HEK293 (cell line): ENCODE data around the gene PCSK6.

Experiments used
- CTCF ChIA-PET: fragments of 350-600 bp; formaldehyde crosslinking; extraction: SDS; loops from one replicate; lab custom pipeline; 2021; ENCODE audit warnings: antibody characterized with exemption; lab: Yijun Ruan, JAX
- POLR2A ChIA-PET: fragments of 300-600 bp; formaldehyde crosslinking; extraction: SDS; loops from one replicate; lab custom pipeline; 2020; ENCODE audit warnings: antibody characterized with exemption, inconsistent platforms; lab: Yijun Ruan, JAX
- H3K27ac ChIP-seq: fragments of 200-500 bp; sonication (Bioruptor generic); 2 replicates; pipeline ENCODE4 v1.5.1; 2014; ENCODE audit warnings: low read depth, low read length, control low read depth, inconsistent platforms; ENCODE audit errors: extremely low read depth
- H3K36me3 ChIP-seq, 2 experiments: fragments of 200-500 bp in 1 of 2; sonication (Bioruptor generic) in 1 of 2; 1 replicate in 1 of 2; 2 replicates in 1 of 2; pipeline ENCODE4 v1.5.1; 2014 to 2017; ENCODE audit warnings: inconsistent platforms in 2 of 2, low read length in 2 of 2; ENCODE audit not compliant: control insufficient read depth in 2 of 2, insufficient read depth in 1 of 2
- H3K4me1 ChIP-seq: fragments of 200-500 bp; sonication (Bioruptor generic); 2 replicates; pipeline ENCODE4 v1.5.1; 2014; ENCODE audit warnings: mild to moderate bottlenecking, low read length, inconsistent platforms; ENCODE audit not compliant: control insufficient read depth, insufficient read depth
- H3K4me3 ChIP-seq: 2 replicates; pipeline ENCODE4 v1.5.1; 2011; ENCODE audit warnings: low read depth, mild to moderate bottlenecking, control low read depth, low read length, moderate library complexity
- H3K9me3 ChIP-seq: fragments of 200-500 bp; sonication (Bioruptor generic); 2 replicates; pipeline ENCODE4 v1.5.1; 2014; ENCODE audit warnings: low read depth, low read length, inconsistent platforms; ENCODE audit not compliant: control insufficient read depth, insufficient read depth
- EGR2 ChIP-seq: fragments of 450-650 bp; formaldehyde crosslinking; IDR thresholded peaks from 2 replicates; pipeline ENCODE4 v1.5.1; 2016; ENCODE audit warnings: low read depth, missing biosample characterization, missing genetic modification characterization
- OVOL3 ChIP-seq: fragments of 450-650 bp; formaldehyde crosslinking; IDR thresholded peaks from 2 replicates; pipeline ENCODE4 v1.5.1; 2016; ENCODE audit warnings: missing biosample characterization, missing genetic modification characterization
- REPIN1 ChIP-seq: fragments of 450-650 bp; formaldehyde crosslinking; IDR thresholded peaks from 2 replicates; pipeline ENCODE4 v1.5.1; 2017; ENCODE audit warnings: missing biosample characterization, missing genetic modification characterization, low read depth
- ZBTB20 ChIP-seq: fragments of 450-650 bp; formaldehyde crosslinking; IDR thresholded peaks from 2 replicates; pipeline ENCODE4 v1.5.1; 2016; ENCODE audit warnings: missing biosample characterization, missing genetic modification characterization
- ZFHX2 ChIP-seq: fragments of 450-650 bp; formaldehyde crosslinking; conservative IDR thresholded peaks from 2 replicates; pipeline ENCODE4 v1.5.1; 2016; ENCODE audit warnings: missing biosample characterization, missing genetic modification characterization
- ZNF114 ChIP-seq: fragments of 450-650 bp; formaldehyde crosslinking; IDR thresholded peaks from 2 replicates; pipeline ENCODE4 v1.5.0; 2017; ENCODE audit warnings: missing biosample characterization, missing genetic modification characterization
- ZNF121 ChIP-seq: fragments of 450-650 bp; formaldehyde crosslinking; IDR thresholded peaks from 2 replicates; pipeline ENCODE4 v1.5.1; 2016; ENCODE audit warnings: missing biosample characterization, missing genetic modification characterization
- ZNF140 ChIP-seq: fragments of 450-650 bp; formaldehyde crosslinking; IDR thresholded peaks from 2 replicates; pipeline ENCODE4 v1.5.1; 2016; ENCODE audit warnings: missing biosample characterization, missing genetic modification characterization
- TF ChIP-seq, protein P1 (sequence below): fragments of 450-650 bp; formaldehyde crosslinking; IDR thresholded peaks from 2 replicates; pipeline ENCODE4 v1.5.1; 2016; ENCODE audit warnings: missing biosample characterization, missing genetic modification characterization
- TF ChIP-seq, protein P2 (sequence below): fragments of 450-650 bp; formaldehyde crosslinking; IDR thresholded peaks from 2 replicates; pipeline ENCODE4 v1.5.1; 2016; ENCODE audit warnings: missing biosample characterization, missing genetic modification characterization
- TF ChIP-seq, protein P3 (sequence below): fragments of 450-650 bp; formaldehyde crosslinking; IDR thresholded peaks from 2 replicates; pipeline ENCODE4 v1.5.1; 2016; ENCODE audit warnings: missing biosample characterization, missing genetic modification characterization

Gene PCSK6

DNA sequence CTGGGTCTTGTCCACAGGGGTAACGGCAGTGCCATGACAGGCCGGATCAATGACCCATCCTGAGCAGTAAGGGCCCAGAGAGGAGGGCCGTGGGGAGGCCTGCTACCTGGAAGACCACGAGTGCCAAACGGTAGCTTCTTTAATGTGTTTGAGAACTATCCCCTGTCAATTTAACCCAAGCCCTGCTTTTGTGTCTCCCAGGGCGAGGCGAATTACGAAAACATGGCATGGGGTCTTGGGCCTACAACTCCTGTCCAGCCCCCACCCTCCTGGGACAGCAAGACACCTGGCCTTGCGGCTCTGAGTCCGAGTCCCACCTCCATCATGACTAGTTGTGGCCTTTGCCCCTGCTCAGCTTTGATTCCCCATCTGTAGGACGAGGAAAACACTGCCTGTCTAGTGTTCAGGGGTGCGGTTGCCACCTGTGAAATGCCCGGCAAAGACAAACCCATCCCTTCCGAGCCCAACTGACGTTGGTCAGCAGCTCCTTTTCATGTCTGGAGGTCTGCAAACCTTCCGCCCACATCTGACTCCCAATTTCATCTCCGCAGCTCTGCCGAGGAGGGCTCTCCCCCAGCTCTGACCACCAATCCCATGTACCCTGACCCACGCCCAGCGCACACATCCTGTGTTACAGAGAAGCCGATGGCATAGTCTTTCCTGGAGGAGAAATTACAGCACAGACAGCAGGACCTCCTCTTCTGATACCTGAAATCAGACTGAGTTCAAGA, 165.5 kb downstream of the PCSK6 start (continued):
- TF ChIP-seq, protein P1, sequence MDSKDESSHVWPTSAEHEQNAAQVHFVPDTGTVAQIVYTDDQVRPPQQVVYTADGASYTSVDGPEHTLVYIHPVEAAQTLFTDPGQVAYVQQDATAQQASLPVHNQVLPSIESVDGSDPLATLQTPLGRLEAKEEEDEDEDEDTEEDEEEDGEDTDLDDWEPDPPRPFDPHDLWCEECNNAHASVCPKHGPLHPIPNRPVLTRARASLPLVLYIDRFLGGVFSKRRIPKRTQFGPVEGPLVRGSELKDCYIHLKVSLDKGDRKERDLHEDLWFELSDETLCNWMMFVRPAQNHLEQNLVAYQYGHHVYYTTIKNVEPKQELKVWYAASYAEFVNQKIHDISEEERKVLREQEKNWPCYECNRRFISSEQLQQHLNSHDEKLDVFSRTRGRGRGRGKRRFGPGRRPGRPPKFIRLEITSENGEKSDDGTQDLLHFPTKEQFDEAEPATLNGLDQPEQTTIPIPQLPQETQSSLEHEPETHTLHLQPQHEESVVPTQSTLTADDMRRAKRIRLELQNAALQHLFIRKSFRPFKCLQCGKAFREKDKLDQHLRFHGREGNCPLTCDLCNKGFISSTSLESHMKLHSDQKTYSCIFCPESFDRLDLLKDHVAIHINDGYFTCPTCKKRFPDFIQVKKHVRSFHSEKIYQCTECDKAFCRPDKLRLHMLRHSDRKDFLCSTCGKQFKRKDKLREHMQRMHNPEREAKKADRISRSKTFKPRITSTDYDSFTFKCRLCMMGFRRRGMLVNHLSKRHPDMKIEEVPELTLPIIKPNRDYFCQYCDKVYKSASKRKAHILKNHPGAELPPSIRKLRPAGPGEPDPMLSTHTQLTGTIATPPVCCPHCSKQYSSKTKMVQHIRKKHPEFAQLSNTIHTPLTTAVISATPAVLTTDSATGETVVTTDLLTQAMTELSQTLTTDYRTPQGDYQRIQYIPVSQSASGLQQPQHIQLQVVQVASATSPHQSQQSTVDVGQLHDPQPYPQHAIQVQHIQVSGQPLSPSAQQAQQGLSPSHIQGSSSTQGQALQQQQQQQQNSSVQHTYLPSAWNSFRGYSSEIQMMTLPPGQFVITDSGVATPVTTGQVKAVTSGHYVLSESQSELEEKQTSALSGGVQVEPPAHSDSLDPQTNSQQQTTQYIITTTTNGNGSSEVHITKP (tag by site-specific recombination) = no peak
- TF ChIP-seq ZNF114 (tag by site-specific recombination) (no peak), ZNF140 (tag by site-specific recombination) (no peak), REPIN1 (tag by site-specific recombination) (no peak), OVOL3 (tag by site-specific recombination) (no peak), ZFHX2 (tag by site-specific recombination) (no peak), ZBTB20 (tag by site-specific recombination) (no peak), ZNF121 (no peak)
- TF ChIP-seq, protein P2, sequence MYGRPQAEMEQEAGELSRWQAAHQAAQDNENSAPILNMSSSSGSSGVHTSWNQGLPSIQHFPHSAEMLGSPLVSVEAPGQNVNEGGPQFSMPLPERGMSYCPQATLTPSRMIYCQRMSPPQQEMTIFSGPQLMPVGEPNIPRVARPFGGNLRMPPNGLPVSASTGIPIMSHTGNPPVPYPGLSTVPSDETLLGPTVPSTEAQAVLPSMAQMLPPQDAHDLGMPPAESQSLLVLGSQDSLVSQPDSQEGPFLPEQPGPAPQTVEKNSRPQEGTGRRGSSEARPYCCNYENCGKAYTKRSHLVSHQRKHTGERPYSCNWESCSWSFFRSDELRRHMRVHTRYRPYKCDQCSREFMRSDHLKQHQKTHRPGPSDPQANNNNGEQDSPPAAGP (tag by site-specific recombination) = no peak

DNA sequence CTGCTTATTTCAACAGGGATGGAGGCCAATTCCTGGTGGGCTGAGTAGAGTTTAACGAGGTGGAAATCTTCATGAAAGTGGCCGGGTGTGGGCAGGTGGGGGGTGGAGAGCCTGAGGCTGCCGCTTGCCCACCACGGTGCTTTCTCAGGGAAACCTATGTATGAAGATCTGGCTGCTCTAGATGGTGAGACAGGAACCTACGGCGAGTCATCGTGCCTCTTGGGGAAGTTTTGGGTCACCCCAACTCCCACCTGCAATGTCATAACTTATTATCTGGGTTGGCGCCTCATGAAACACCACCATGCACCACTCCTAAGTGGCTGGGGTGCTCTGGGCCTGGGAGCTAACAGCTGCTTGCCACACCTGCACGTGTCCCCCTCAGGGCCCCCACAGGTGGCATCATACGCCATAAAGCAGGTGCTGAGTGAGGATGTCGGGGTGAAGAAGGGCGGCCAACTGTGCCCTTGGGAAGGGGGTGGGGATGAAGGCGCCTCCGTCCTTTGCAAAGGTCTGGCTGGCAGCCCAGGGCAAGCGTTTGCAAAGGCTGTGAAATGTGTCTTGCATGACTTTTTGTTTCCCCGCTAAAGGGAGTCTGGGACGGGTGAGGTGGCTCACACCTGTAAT, 166.5 kb downstream of the PCSK6 start:
- TF ChIP-seq ZFHX2 (tag by site-specific recombination) (peak; percentile 36), EGR2 (tag by site-specific recombination) (peak; percentile 47), ZBTB20 (tag by site-specific recombination) (no peak)
- CTCF ChIA-PET = no interaction called here
- POLR2A ChIA-PET = no interaction called here

DNA sequence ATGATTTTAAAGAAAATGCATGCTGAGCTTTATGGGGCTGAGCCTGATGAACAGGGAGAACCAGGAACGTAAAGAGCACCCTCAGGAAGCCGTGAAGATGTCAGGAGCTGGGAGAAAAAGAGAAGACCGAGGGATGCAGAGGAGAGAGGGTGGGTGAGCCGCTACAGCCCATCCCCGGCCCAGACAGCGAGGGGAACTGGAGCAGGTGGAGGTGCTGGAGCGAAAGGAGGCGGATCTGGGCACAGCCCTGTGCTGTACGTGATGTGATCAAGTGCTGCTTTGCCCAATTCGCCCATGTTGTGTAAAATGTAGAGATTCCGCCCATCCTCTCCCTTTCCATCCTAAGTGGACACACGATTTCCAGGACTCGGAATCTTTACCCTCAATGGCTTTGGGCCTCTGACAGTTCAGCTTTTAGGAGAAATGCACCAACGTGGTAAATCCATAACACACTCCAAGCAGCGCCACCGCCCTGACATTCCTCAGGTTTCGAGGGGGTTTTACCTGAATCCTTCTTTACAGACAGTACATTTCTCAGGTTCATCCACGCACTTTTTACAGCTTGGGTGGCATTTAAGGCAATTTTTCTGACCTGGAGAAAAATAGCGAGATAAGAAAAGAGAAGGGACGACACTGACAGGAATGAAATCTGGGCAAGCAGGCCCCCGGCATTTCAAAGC, 167.4 kb downstream of the PCSK6 start:
- CTCF ChIA-PET = interaction anchor here (0.6 to 0.7 kb wide), 2 partner anchors 325 to 993 kb away, joined by 3 read pairs; no protein-coding TSS in a partner anchor
- Histone ChIP-seq H3K36me3 (peaks cover 5 to 77% of the 10 kb centered on the region in 2 experiments; a peak in 2 of 3 replicates), H3K4me1 (no peaks in the 10 kb centered on the region), H3K27ac (no peak overlapping the region), H3K4me3 (no peak overlapping the region), H3K9me3 (no peaks in the 10 kb centered on the region)
- TF ChIP-seq, protein P3, sequence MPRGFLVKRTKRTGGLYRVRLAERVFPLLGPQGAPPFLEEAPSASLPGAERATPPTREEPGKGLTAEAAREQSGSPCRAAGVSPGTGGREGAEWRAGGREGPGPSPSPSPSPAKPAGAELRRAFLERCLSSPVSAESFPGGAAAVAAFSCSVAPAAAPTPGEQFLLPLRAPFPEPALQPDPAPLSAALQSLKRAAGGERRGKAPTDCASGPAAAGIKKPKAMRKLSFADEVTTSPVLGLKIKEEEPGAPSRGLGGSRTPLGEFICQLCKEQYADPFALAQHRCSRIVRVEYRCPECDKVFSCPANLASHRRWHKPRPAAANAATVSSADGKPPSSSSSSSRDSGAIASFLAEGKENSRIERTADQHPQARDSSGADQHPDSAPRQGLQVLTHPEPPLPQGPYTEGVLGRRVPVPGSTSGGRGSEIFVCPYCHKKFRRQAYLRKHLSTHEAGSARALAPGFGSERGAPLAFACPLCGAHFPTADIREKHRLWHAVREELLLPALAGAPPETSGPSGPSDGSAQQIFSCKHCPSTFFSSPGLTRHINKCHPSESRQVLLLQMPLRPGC (tag by site-specific recombination) = no peak
- TF ChIP-seq, protein P2 (tag by site-specific recombination) = no peak
- POLR2A ChIA-PET = no interaction called here

More for the DNA sequence above, 166.5 kb downstream of the PCSK6 start:
- peaks cover 1 to 71% of the 10 kb centered on the region in 2 experiments; a peak in 2 of 3 replicates for H3K36me3 ChIP-seq
- H3K27ac ChIP-seq = no peak overlapping the region
- no peaks in the 10 kb centered on the region for H3K4me1 ChIP-seq
- no peak overlapping the region for H3K4me3 ChIP-seq
- no peaks in the 10 kb centered on the region for H3K9me3 ChIP-seq
